GM23338 (cell line): Measurements from ENCODE around the gene TNK2. TPM values are rescaled to one million over a fixed set of nuclear protein-coding genes. Genes with fewer than 3 reads are reported as not detected.

ENCODE experiments used
- ATAC-seq: fragments of 200-7000 bp; cut with Tn5 transposase; 3 replicates; pipeline ENCODE4 v1.9.1; 2020
- DNase-seq: peaks from one replicate; pipeline ENCODE4 v3.0.0-alpha.2; 2015; ENCODE audit warnings: low spot score
- H2AFZ ChIP-seq: fragments of 200-600 bp; sonication (generic); 2 replicates; pipeline ENCODE4 v1.8.0; 2016; ENCODE audit warnings: antibody characterized with exemption, mild to moderate bottlenecking, moderate library complexity
- H3F3A ChIP-seq: fragments of 200-600 bp; sonication (generic); replicated peaks from 2 replicates; pipeline ENCODE4 v1.8.0; 2017; ENCODE audit warnings: antibody characterized with exemption, mixed run types, low read depth
- H3K27ac ChIP-seq: fragments of 200-600 bp; sonication (generic); 2 replicates; pipeline ENCODE4 v1.6.1; 2016; ENCODE audit warnings: low read depth
- H3K27me3 ChIP-seq: fragments of 200-600 bp; sonication (generic); 2 replicates; pipeline ENCODE4 v1.8.0; 2016; ENCODE audit warnings: mild to moderate bottlenecking, mixed run types, moderate library complexity; ENCODE audit not compliant: insufficient read depth
- H3K36me3 ChIP-seq: fragments of 200-600 bp; sonication (generic); 2 replicates; pipeline ENCODE4 v1.8.0; 2016; ENCODE audit warnings: mild to moderate bottlenecking; ENCODE audit not compliant: insufficient read depth
- H3K4me1 ChIP-seq: fragments of 200-600 bp; sonication (generic); 2 replicates; pipeline ENCODE4 v1.8.0; 2016; ENCODE audit warnings: mild to moderate bottlenecking, moderate library complexity; ENCODE audit not compliant: insufficient read depth
- H3K4me2 ChIP-seq: fragments of 200-600 bp; sonication (generic); 2 replicates; pipeline ENCODE4 v1.7.1; 2017; ENCODE audit warnings: mixed run types
- H3K4me3 ChIP-seq: fragments of 200-600 bp; sonication (generic); 2 replicates; pipeline ENCODE4 v1.6.1; 2016; ENCODE audit warnings: mixed run types
- H3K79me2 ChIP-seq: fragments of 200-600 bp; sonication (generic); replicated peaks from 2 replicates; pipeline ENCODE4 v1.8.0; 2017; ENCODE audit warnings: mild to moderate bottlenecking; ENCODE audit not compliant: insufficient read depth
- H3K9me2 ChIP-seq: fragments of 200-600 bp; sonication (generic); 2 replicates; pipeline ENCODE4 v1.8.0; 2017; ENCODE audit not compliant: insufficient read depth
- H4K20me1 ChIP-seq: fragments of 200-600 bp; sonication (generic); replicated peaks from 2 replicates; pipeline ENCODE4 v1.8.0; 2017; ENCODE audit warnings: mild to moderate bottlenecking; ENCODE audit not compliant: insufficient read depth
- H3K27ac Mint-ChIP-seq: 2 replicates; pipeline ENCODE4 v1.8.0; 2020; ENCODE audit warnings: inconsistent platforms, mild to moderate bottlenecking, moderate library complexity, mixed read lengths
- H3K27me3 Mint-ChIP-seq: 3 replicates; pipeline ENCODE4 v1.8.0; 2022; ENCODE audit warnings: low read depth, mild to moderate bottlenecking, moderate library complexity, mixed read lengths, inconsistent platforms; ENCODE audit not compliant: insufficient read depth, poor library complexity
- H3K36me3 Mint-ChIP-seq: 3 replicates; pipeline ENCODE4 v1.8.0; 2021; ENCODE audit warnings: low read depth, mild to moderate bottlenecking, inconsistent platforms, moderate library complexity, mixed read lengths
- H3K4me1 Mint-ChIP-seq: 3 replicates; pipeline ENCODE4 v1.8.0; 2020; ENCODE audit warnings: mild to moderate bottlenecking, inconsistent platforms, mixed read lengths
- H3K4me3 Mint-ChIP-seq: 3 replicates; pipeline ENCODE4 v1.8.0; 2021; ENCODE audit warnings: moderate library complexity, mild to moderate bottlenecking, inconsistent platforms, mixed read lengths
- H3K9me3 Mint-ChIP-seq: 3 replicates; pipeline ENCODE4 v1.8.0; 2020; ENCODE audit warnings: moderate library complexity, mild to moderate bottlenecking, inconsistent platforms, mixed read lengths
- CREB1 ChIP-seq: fragments of 250-450 bp; sonication (Bioruptor Pico); IDR thresholded peaks from 2 replicates; pipeline ENCODE4 v1.5.0; 2020; ENCODE audit warnings: low read depth, mild to moderate bottlenecking, moderate library complexity
- EZH2 ChIP-seq: fragments of 200-600 bp; sonication (generic); IDR thresholded peaks from one replicate; pipeline ENCODE4 v1.8.0; 2017; ENCODE audit warnings: antibody characterized with exemption, mild to moderate bottlenecking, low read depth; ENCODE audit not compliant: unreplicated experiment
- EZH2phosphoT487 ChIP-seq: fragments of 200-600 bp; sonication (generic); IDR thresholded peaks from one replicate; pipeline ENCODE4 v1.8.1; 2018; ENCODE audit warnings: antibody characterized with exemption; ENCODE audit not compliant: unreplicated experiment
- POLR2AphosphoS5 ChIP-seq: IDR thresholded peaks from 2 replicates; pipeline ENCODE4 v1.6.1; 2016; ENCODE audit warnings: antibody characterized with exemption, low read depth
- STAT1 ChIP-seq: IDR thresholded peaks from one replicate; pipeline ENCODE4 v1.6.1; 2016; ENCODE audit warnings: antibody characterized with exemption; ENCODE audit not compliant: unreplicated experiment
- ZNF114 ChIP-seq: fragments of 250-450 bp; sonication (Bioruptor Pico); IDR thresholded peaks from 2 replicates; pipeline ENCODE4 v1.5.0; 2020; ENCODE audit warnings: mild to moderate bottlenecking, moderate library complexity
- polyA plus RNA-seq: library from polyadenylated mRNA; unstranded; fragments of >200 nt; fragmentation: Nextera tagmentation; extraction: Ambion mirVana; gene quantifications from 2 replicates; pipeline ENCODE4 v1.2.1, GENCODE V29; 2016
- total RNA-seq: library from RNA; depleted of rRNA; stranded (reverse); fragments of >200 nt; shearing (Covaris generic); gene quantifications from 2 replicates; pipeline ENCODE4 v1.2.3, GENCODE V29; 2014
- TF ChIP-seq, protein P1 (sequence below): fragments of 250-450 bp; sonication (Bioruptor Pico); IDR thresholded peaks from 2 replicates; pipeline ENCODE4 v1.5.0; 2020; ENCODE audit warnings: mild to moderate bottlenecking, moderate library complexity
- TF ChIP-seq, protein P2 (sequence below): IDR thresholded peaks from one replicate; pipeline ENCODE4 v1.6.1; 2018; ENCODE audit warnings: antibody characterized with exemption; ENCODE audit not compliant: unreplicated experiment
- TF ChIP-seq, protein P3 (sequence below): IDR thresholded peaks from 2 replicates; pipeline ENCODE4 v1.6.1; 2016; ENCODE audit warnings: antibody characterized with exemption
- TF ChIP-seq, protein P4 (sequence below), 2 experiments: fragments of 200-600 bp in 1 of 2; sonication (generic) in 1 of 2; conservative IDR thresholded peaks; 2 replicates each; pipeline versions ENCODE4 v1.5.1 to v1.6.1; 2016 to 2017; ENCODE audit warnings: antibody characterized with exemption in 2 of 2, low read depth in 2 of 2, mild to moderate bottlenecking in 2 of 2, moderate library complexity in 1 of 2

Gene TNK2
- total and polyA plus RNA-seq, 2 experiments from 2014 or later, result 10.0 to 22.5 TPM

DNA sequence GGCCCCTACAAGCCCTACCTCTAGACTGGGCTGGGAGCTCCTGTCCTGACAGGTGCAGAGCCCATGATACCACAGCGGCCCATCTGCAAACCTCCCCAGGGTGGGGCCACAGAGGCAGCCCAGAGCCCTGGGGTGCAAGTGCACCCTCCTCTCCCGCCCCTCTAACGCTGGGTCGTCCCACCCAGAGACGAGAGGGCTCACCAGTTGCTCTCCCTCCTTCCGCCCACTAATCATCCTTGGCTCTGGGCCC lies 742 bp downstream of the TNK2 start:
- H3K4me2 ChIP-seq, result peak overlapping the region; percentile 88
- Mint-ChIP-seq H3K4me1 (peaks cover 32% of the 10 kb centered on the region), H3K9me3 (no peaks in the 10 kb centered on the region), H3K27me3 (peaks cover 22% of the 10 kb centered on the region), H3K4me3 (peak overlapping the region; percentile 88), H3K36me3 (no peaks in the 10 kb centered on the region), H3K27ac (no peak overlapping the region)
- H3K27ac ChIP-seq, result no peak overlapping the region
- H3K9me2 ChIP-seq, result no peaks in the 10 kb centered on the region
- H3K4me1 ChIP-seq, result peaks cover 22% of the 10 kb centered on the region
- H3K4me3 ChIP-seq, result peak overlapping the region; percentile 75
- peaks cover 5% of the 10 kb centered on the region; the same call in 1 of the 2 replicates for H3K27me3 ChIP-seq
- H2AFZ ChIP-seq, result no peak overlapping the region
- H3K36me3 ChIP-seq, result no peaks in the 10 kb centered on the region
- no peak for TF ChIP-seq EZH2phosphoT487
- TF ChIP-seq, protein P1, sequence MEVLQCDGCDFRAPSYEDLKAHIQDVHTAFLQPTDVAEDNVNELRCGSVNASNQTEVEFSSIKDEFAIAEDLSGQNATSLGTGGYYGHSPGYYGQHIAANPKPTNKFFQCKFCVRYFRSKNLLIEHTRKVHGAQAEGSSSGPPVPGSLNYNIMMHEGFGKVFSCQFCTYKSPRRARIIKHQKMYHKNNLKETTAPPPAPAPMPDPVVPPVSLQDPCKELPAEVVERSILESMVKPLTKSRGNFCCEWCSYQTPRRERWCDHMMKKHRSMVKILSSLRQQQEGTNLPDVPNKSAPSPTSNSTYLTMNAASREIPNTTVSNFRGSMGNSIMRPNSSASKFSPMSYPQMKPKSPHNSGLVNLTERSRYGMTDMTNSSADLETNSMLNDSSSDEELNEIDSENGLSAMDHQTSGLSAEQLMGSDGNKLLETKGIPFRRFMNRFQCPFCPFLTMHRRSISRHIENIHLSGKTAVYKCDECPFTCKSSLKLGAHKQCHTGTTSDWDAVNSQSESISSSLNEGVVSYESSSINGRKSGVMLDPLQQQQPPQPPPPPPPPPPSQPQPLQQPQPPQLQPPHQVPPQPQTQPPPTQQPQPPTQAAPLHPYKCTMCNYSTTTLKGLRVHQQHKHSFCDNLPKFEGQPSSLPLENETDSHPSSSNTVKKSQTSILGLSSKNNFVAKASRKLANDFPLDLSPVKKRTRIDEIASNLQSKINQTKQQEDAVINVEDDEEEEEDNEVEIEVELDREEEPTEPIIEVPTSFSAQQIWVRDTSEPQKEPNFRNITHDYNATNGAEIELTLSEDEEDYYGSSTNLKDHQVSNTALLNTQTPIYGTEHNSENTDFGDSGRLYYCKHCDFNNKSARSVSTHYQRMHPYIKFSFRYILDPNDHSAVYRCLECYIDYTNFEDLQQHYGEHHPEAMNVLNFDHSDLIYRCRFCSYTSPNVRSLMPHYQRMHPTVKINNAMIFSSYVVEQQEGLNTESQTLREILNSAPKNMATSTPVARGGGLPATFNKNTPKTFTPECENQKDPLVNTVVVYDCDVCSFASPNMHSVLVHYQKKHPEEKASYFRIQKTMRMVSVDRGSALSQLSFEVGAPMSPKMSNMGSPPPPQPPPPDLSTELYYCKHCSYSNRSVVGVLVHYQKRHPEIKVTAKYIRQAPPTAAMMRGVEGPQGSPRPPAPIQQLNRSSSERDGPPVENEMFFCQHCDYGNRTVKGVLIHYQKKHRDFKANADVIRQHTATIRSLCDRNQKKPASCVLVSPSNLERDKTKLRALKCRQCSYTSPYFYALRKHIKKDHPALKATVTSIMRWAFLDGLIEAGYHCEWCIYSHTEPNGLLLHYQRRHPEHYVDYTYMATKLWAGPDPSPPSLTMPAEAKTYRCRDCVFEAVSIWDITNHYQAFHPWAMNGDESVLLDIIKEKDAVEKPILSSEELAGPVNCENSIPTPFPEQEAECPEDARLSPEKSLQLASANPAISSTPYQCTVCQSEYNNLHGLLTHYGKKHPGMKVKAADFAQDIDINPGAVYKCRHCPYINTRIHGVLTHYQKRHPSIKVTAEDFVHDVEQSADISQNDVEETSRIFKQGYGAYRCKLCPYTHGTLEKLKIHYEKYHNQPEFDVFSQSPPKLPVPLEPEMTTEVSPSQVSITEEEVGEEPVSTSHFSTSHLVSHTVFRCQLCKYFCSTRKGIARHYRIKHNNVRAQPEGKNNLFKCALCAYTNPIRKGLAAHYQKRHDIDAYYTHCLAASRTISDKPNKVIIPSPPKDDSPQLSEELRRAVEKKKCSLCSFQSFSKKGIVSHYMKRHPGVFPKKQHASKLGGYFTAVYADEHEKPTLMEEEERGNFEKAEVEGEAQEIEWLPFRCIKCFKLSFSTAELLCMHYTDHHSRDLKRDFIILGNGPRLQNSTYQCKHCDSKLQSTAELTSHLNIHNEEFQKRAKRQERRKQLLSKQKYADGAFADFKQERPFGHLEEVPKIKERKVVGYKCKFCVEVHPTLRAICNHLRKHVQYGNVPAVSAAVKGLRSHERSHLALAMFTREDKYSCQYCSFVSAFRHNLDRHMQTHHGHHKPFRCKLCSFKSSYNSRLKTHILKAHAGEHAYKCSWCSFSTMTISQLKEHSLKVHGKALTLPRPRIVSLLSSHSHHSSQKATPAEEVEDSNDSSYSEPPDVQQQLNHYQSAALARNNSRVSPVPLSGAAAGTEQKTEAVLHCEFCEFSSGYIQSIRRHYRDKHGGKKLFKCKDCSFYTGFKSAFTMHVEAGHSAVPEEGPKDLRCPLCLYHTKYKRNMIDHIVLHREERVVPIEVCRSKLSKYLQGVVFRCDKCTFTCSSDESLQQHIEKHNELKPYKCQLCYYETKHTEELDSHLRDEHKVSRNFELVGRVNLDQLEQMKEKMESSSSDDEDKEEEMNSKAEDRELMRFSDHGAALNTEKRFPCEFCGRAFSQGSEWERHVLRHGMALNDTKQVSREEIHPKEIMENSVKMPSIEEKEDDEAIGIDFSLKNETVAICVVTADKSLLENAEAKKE (CRISPR knock-in tag), result no peak
- TF ChIP-seq, protein P2, sequence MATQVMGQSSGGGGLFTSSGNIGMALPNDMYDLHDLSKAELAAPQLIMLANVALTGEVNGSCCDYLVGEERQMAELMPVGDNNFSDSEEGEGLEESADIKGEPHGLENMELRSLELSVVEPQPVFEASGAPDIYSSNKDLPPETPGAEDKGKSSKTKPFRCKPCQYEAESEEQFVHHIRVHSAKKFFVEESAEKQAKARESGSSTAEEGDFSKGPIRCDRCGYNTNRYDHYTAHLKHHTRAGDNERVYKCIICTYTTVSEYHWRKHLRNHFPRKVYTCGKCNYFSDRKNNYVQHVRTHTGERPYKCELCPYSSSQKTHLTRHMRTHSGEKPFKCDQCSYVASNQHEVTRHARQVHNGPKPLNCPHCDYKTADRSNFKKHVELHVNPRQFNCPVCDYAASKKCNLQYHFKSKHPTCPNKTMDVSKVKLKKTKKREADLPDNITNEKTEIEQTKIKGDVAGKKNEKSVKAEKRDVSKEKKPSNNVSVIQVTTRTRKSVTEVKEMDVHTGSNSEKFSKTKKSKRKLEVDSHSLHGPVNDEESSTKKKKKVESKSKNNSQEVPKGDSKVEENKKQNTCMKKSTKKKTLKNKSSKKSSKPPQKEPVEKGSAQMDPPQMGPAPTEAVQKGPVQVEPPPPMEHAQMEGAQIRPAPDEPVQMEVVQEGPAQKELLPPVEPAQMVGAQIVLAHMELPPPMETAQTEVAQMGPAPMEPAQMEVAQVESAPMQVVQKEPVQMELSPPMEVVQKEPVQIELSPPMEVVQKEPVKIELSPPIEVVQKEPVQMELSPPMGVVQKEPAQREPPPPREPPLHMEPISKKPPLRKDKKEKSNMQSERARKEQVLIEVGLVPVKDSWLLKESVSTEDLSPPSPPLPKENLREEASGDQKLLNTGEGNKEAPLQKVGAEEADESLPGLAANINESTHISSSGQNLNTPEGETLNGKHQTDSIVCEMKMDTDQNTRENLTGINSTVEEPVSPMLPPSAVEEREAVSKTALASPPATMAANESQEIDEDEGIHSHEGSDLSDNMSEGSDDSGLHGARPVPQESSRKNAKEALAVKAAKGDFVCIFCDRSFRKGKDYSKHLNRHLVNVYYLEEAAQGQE, result no peak
- no peak for TF ChIP-seq STAT1
- no peak for TF ChIP-seq EZH2
- no peak for TF ChIP-seq ZNF114 (CRISPR knock-in tag)
- no peak for TF ChIP-seq CREB1 (CRISPR knock-in tag)
- TF ChIP-seq POLR2AphosphoS5, result no peak
- TF ChIP-seq, protein P3, sequence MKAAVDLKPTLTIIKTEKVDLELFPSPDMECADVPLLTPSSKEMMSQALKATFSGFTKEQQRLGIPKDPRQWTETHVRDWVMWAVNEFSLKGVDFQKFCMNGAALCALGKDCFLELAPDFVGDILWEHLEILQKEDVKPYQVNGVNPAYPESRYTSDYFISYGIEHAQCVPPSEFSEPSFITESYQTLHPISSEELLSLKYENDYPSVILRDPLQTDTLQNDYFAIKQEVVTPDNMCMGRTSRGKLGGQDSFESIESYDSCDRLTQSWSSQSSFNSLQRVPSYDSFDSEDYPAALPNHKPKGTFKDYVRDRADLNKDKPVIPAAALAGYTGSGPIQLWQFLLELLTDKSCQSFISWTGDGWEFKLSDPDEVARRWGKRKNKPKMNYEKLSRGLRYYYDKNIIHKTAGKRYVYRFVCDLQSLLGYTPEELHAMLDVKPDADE, result no peak
- TF ChIP-seq, protein P4, sequence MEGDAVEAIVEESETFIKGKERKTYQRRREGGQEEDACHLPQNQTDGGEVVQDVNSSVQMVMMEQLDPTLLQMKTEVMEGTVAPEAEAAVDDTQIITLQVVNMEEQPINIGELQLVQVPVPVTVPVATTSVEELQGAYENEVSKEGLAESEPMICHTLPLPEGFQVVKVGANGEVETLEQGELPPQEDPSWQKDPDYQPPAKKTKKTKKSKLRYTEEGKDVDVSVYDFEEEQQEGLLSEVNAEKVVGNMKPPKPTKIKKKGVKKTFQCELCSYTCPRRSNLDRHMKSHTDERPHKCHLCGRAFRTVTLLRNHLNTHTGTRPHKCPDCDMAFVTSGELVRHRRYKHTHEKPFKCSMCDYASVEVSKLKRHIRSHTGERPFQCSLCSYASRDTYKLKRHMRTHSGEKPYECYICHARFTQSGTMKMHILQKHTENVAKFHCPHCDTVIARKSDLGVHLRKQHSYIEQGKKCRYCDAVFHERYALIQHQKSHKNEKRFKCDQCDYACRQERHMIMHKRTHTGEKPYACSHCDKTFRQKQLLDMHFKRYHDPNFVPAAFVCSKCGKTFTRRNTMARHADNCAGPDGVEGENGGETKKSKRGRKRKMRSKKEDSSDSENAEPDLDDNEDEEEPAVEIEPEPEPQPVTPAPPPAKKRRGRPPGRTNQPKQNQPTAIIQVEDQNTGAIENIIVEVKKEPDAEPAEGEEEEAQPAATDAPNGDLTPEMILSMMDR (conservative IDR thresholded peaks at IDR 0.05; ENCODE audit: low read depth in 2 of 2), result no peak
- DNase-seq, result no peak
- H3K79me2 ChIP-seq, result peaks cover 57% of the 10 kb centered on the region
- peaks cover 29% of the 10 kb centered on the region for H4K20me1 ChIP-seq
- peaks cover 13% of the 10 kb centered on the region; the same call in 1 of the 2 replicates for H3F3A ChIP-seq
- no peak for ATAC-seq
